SU-DHL-6 (cell line): ENCODE data around the gene ELAVL1.

ENCODE experiments used
- H2AFZ ChIP-seq: fragments of 200-600 bp; sonication (generic); 2 replicates; pipeline ENCODE4 v1.6.1; 2014; ENCODE audit warnings: low read depth, mild to moderate bottlenecking, moderate library complexity, mixed read lengths, antibody characterized with exemption, low read length; ENCODE audit not compliant: severe bottlenecking
- H3F3A ChIP-seq: fragments of 200-600 bp; shearing (Covaris generic); 2 replicates; pipeline ENCODE4 v1.6.0; 2016; ENCODE audit warnings: antibody characterized with exemption, mild to moderate bottlenecking; ENCODE audit not compliant: insufficient read depth
- H3K27ac ChIP-seq: fragments of 200-600 bp; sonication (generic); 2 replicates; pipeline ENCODE4 v1.5.1; 2016; ENCODE audit warnings: low read depth, mild to moderate bottlenecking, low read length, moderate library complexity, mixed read lengths
- H3K27me3 ChIP-seq: fragments of 200-600 bp; sonication (generic), shearing (Covaris generic); 2 replicates; pipeline ENCODE4 v1.6.0; 2014; ENCODE audit warnings: mild to moderate bottlenecking, low read length
- H3K36me3 ChIP-seq: fragments of 200-600 bp; sonication (generic); 2 replicates; pipeline ENCODE4 v1.6.1; 2014; ENCODE audit warnings: mild to moderate bottlenecking, low read length, mixed read lengths
- H3K4me2 ChIP-seq: fragments of 300-600, 200-600 bp; shearing (Covaris generic), sonication (generic); 2 replicates; pipeline ENCODE4 v1.6.0; 2014; ENCODE audit warnings: low read length, low read depth, mild to moderate bottlenecking; ENCODE audit not compliant: poor library complexity, severe bottlenecking
- H3K4me3 ChIP-seq: fragments of 200-600 bp; sonication (generic); 2 replicates; pipeline ENCODE4 v1.5.1; 2014; ENCODE audit warnings: antibody characterized with exemption, low read length, mild to moderate bottlenecking, mixed read lengths; ENCODE audit not compliant: insufficient read depth, poor library complexity, severe bottlenecking
- H3K79me2 ChIP-seq: fragments of 200-600 bp; sonication (generic); 2 replicates; pipeline ENCODE4 v1.6.1; 2014; ENCODE audit warnings: mild to moderate bottlenecking, low read length, moderate library complexity; ENCODE audit not compliant: insufficient read depth
- H3K9ac ChIP-seq: fragments of 200-600 bp; sonication (generic); 2 replicates; pipeline ENCODE4 v1.7.0; 2014; ENCODE audit warnings: mild to moderate bottlenecking, low read length
- H3K9me2 ChIP-seq: fragments of 200-600 bp; sonication (generic); replicated peaks from 2 replicates; pipeline ENCODE4 v1.6.1; 2014; ENCODE audit warnings: low read length; ENCODE audit not compliant: insufficient read depth
- H3K9me3 ChIP-seq: fragments of 200-600 bp; sonication (generic); 2 replicates; pipeline ENCODE4 v1.6.1; 2014; ENCODE audit warnings: low read length, mixed read lengths; ENCODE audit not compliant: insufficient read depth
- H4K20me1 ChIP-seq: fragments of 200-600 bp; sonication (generic); 2 replicates; pipeline ENCODE4 v1.6.1; 2014; ENCODE audit warnings: low read depth, mild to moderate bottlenecking, antibody characterized with exemption, low read length, moderate library complexity, mixed read lengths
- CTCF ChIP-seq: fragments of 200-600 bp; sonication (generic); IDR thresholded peaks from one replicate; pipeline ENCODE4 v1.5.1; 2017; ENCODE audit warnings: antibody characterized with exemption, mild to moderate bottlenecking, low read length, moderate library complexity; ENCODE audit not compliant: insufficient read depth, poor library complexity, severe bottlenecking
- EZH2phosphoT487 ChIP-seq: fragments of 200-600 bp; sonication (generic), shearing (Covaris generic); conservative IDR thresholded peaks from 2 replicates; pipeline ENCODE4 v1.6.1; 2018; ENCODE audit warnings: mild to moderate bottlenecking, antibody characterized with exemption, low read length, moderate library complexity, mixed read lengths

ELAVL1 gene

GRCh38 chr19:7955696-7956095 lies 49.7 kb downstream of the ELAVL1 start:
- Histone ChIP-seq H3K36me3 (no peaks in the 10 kb centered on the region), H3K4me2 (no peak overlapping the region), H3K9me3 (no peaks in the 10 kb centered on the region), H3K9ac (no peak overlapping the region), H3F3A (no peaks in the 10 kb centered on the region), H3K79me2 (no peaks in the 10 kb centered on the region), H4K20me1 (peaks cover 5% of the 10 kb centered on the region; the same call in 1 of the 2 replicates), H3K27ac (no peak overlapping the region), H3K4me3 (no peak overlapping the region), H3K27me3 (no peaks in the 10 kb centered on the region), H3K9me2 (no peaks in the 10 kb centered on the region), H2AFZ (no peak overlapping the region)
- no peak for TF ChIP-seq EZH2phosphoT487
- TF ChIP-seq CTCF: no peak

- Histone ChIP-seq H4K20me1 (peaks cover 2% of the 10 kb centered on the region; the same call in 1 of the 2 replicates), H3K9me3 (no peaks in the 10 kb centered on the region), H3K9ac (no peak overlapping the region), H3K27ac (no peak overlapping the region), H3F3A (no peaks in the 10 kb centered on the region), H3K27me3 (no peaks in the 10 kb centered on the region), H3K36me3 (no peaks in the 10 kb centered on the region), H2AFZ (no peak overlapping the region), H3K9me2 (no peaks in the 10 kb centered on the region), H3K4me2 (no peak overlapping the region), H3K4me3 (no peak overlapping the region), H3K79me2 (no peaks in the 10 kb centered on the region)
- no peak for TF ChIP-seq EZH2phosphoT487
- TF ChIP-seq CTCF: no peak
Observed at GRCh38 chr19:7953576-7953975, 51.9 kb downstream of the ELAVL1 start.

- no peaks in the 10 kb centered on the region for H3K9me3 ChIP-seq
- no peak overlapping the region for H3K9ac ChIP-seq
- H3K27me3 ChIP-seq: no peaks in the 10 kb centered on the region
- H3K4me2 ChIP-seq: no peak overlapping the region
- no peak overlapping the region for H2AFZ ChIP-seq
- no peaks in the 10 kb centered on the region for H3K79me2 ChIP-seq
- H3K4me3 ChIP-seq: no peak overlapping the region
- TF ChIP-seq CTCF (no peak), EZH2phosphoT487 (no peak)
- no peaks in the 10 kb centered on the region for H3K9me2 ChIP-seq
- no peaks in the 10 kb centered on the region for H4K20me1 ChIP-seq
- no peaks in the 10 kb centered on the region for H3K36me3 ChIP-seq
- H3K27ac ChIP-seq: no peak overlapping the region
- H3F3A ChIP-seq: no peaks in the 10 kb centered on the region
Observed at GRCh38 chr19:7953060-7953459, 52.4 kb downstream of the ELAVL1 start.
